H1 (cell line): ENCODE data around the gene CD58. TPM values are rescaled to one million over a fixed set of nuclear protein-coding genes. Genes with fewer than 3 reads are reported as not detected.

Experiments used
- CTCF ChIA-PET: fragments of 300-600 bp; sonication (Branson Sonifier 250); formaldehyde crosslinking; loops from one replicate; lab custom pipeline; 2021; ENCODE audit not compliant: partially characterized antibody; lab: Charles Lee
- POLR2A ChIA-PET: fragments of 300-600 bp; sonication (Branson Sonifier 250); formaldehyde crosslinking; loops from one replicate; lab custom pipeline; 2021; ENCODE audit warnings: inconsistent platforms; ENCODE audit not compliant: partially characterized antibody; lab: Charles Lee
- DNase-seq, 2 experiments: peaks; one replicate each; pipeline versions ENCODE4 v3.0.0 to v3.0.0-alpha.2; 2010 to 2022; ENCODE audit warnings: low spot score in 2 of 2, low read depth in 1 of 2, mixed read lengths in 1 of 2
- FAIRE-seq: peaks from 2 replicates; lab custom pipeline; 2011; peaks lifted over from hg19 to GRCh38; lab: Jason Lieb, UNC
- H2AFZ ChIP-seq: 2 replicates; pipeline ENCODE4 v1.8.1; 2012; ENCODE audit warnings: low read length, inconsistent platforms
- H2AK5ac ChIP-seq: 2 replicates; pipeline ENCODE4 v1.6.1; 2013; ENCODE audit warnings: low read depth, low read length
- H2BK120ac ChIP-seq: replicated peaks from 2 replicates; pipeline ENCODE3; 2013; ENCODE audit warnings: low read depth, low read length, inconsistent platforms
- H2BK12ac ChIP-seq: 2 replicates; pipeline ENCODE4 v1.6.1; 2013; ENCODE audit warnings: low read depth, low read length
- H2BK15ac ChIP-seq: 2 replicates; pipeline ENCODE4 v1.6.1; 2013; ENCODE audit warnings: low read length
- H2BK20ac ChIP-seq: 2 replicates; pipeline ENCODE4 v1.6.1; 2013; ENCODE audit warnings: low read length
- H2BK5ac ChIP-seq: 2 replicates; pipeline ENCODE4 v1.6.1; 2013; ENCODE audit warnings: low read depth, low read length
- H3K14ac ChIP-seq: 2 replicates; pipeline ENCODE4 v1.6.1; 2013; ENCODE audit warnings: inconsistent platforms; ENCODE audit not compliant: insufficient read length
- H3K18ac ChIP-seq: 2 replicates; pipeline ENCODE4 v1.6.1; 2013; ENCODE audit warnings: low read length; ENCODE audit errors: extremely low read depth
- H3K23ac ChIP-seq: 2 replicates; pipeline ENCODE4 v1.6.1; 2013; ENCODE audit warnings: inconsistent platforms; ENCODE audit not compliant: insufficient read length
- H3K23me2 ChIP-seq: 2 replicates; pipeline ENCODE4 v1.6.1; 2013; ENCODE audit warnings: low read depth, low read length
- H3K27ac ChIP-seq: 2 replicates; pipeline ENCODE4 v1.6.1; 2011; ENCODE audit warnings: low read depth, low read length, inconsistent platforms
- H3K27me3 ChIP-seq, 4 experiments: replicated peaks in 1 of 4; 1 replicate in 1 of 4; 2 replicates in 3 of 4; pipeline versions ENCODE4 v1.6.1 to v1.8.1; 2011 to 2013; ENCODE audit warnings: low read length in 3 of 4, mild to moderate bottlenecking in 3 of 4, inconsistent platforms in 2 of 4, mixed read lengths in 2 of 4, moderate library complexity in 1 of 4; ENCODE audit not compliant: control insufficient read depth in 3 of 4, insufficient read depth in 3 of 4; ENCODE audit errors: extremely low read depth in 1 of 4
- H3K36me3 ChIP-seq, 4 experiments: 2 replicates each; pipeline versions ENCODE4 v1.6.1 to v1.8.1; 2011 to 2013; ENCODE audit warnings: mild to moderate bottlenecking in 4 of 4, low read length in 3 of 4, moderate library complexity in 2 of 4, control low read depth in 1 of 4, inconsistent platforms in 1 of 4; ENCODE audit not compliant: insufficient read depth in 4 of 4, control insufficient read depth in 2 of 4
- H3K4ac ChIP-seq: replicated peaks from 2 replicates; pipeline ENCODE3; 2013; ENCODE audit warnings: low read length, low read depth, mixed read lengths, inconsistent platforms; ENCODE audit not compliant: insufficient read length
- H3K4me1 ChIP-seq, 4 experiments: replicated peaks in 1 of 4; 1 replicate in 1 of 4; 2 replicates in 3 of 4; pipeline versions ENCODE4 v1.6.1 to v1.8.1; 2011 to 2013; ENCODE audit warnings: low read length in 3 of 4, inconsistent platforms in 2 of 4, mixed read lengths in 1 of 4; ENCODE audit not compliant: insufficient read depth in 4 of 4, control insufficient read depth in 3 of 4
- H3K4me2 ChIP-seq, 2 experiments: 2 replicates each; pipeline versions ENCODE4 v1.6.1 to v1.8.1; 2011 to 2013; ENCODE audit warnings: low read depth in 2 of 2, low read length in 2 of 2, control low read depth in 1 of 2, inconsistent platforms in 1 of 2, mild to moderate bottlenecking in 1 of 2; ENCODE audit not compliant: insufficient read depth in 1 of 2
- H3K4me3 ChIP-seq, 4 experiments: fragments of 200-600, 300-600 bp in 1 of 4; sonication (generic), shearing (Covaris generic), sonication (Bioruptor Twin) in 1 of 4; 2 replicates each; pipeline versions ENCODE4 v1.5.1 to v1.8.1; 2011 to 2016; ENCODE audit warnings: low read length in 4 of 4, low read depth in 3 of 4, control low read depth in 2 of 4, inconsistent platforms in 2 of 4, mild to moderate bottlenecking in 2 of 4, mixed read lengths in 1 of 4, moderate library complexity in 1 of 4; ENCODE audit not compliant: insufficient read depth in 2 of 4; ENCODE audit errors: extremely low read depth in 1 of 4
- H3K56ac ChIP-seq: replicated peaks from 2 replicates; pipeline ENCODE3; 2013; ENCODE audit warnings: low read depth, mild to moderate bottlenecking, mixed read lengths, low read length, inconsistent platforms; ENCODE audit not compliant: insufficient read length
- H3K79me1 ChIP-seq: 2 replicates; pipeline ENCODE4 v1.6.1; 2013; ENCODE audit warnings: low read depth, low read length, control low read depth
- H3K79me2 ChIP-seq, 2 experiments: 2 replicates each; pipeline versions ENCODE4 v1.6.1 to v1.8.1; 2012 to 2013; ENCODE audit warnings: low read length in 2 of 2, mild to moderate bottlenecking in 2 of 2, inconsistent platforms in 1 of 2; ENCODE audit not compliant: insufficient read depth in 2 of 2, control insufficient read depth in 1 of 2
- H3K9ac ChIP-seq, 4 experiments: replicated peaks in 1 of 4; 1 replicate in 1 of 4; 2 replicates in 3 of 4; pipeline versions ENCODE4 v1.6.1 to v1.8.1; 2011 to 2013; ENCODE audit warnings: low read depth in 3 of 4, low read length in 3 of 4, control low read depth in 2 of 4, mild to moderate bottlenecking in 2 of 4, moderate library complexity in 2 of 4, inconsistent platforms in 1 of 4; ENCODE audit errors: extremely low read depth in 1 of 4
- H3K9me3 ChIP-seq, 2 experiments: 2 replicates each; pipeline versions ENCODE4 v1.6.1 to v1.8.1; 2012 to 2013; ENCODE audit warnings: mild to moderate bottlenecking in 2 of 2, moderate library complexity in 2 of 2, control low read depth in 1 of 2, inconsistent platforms in 1 of 2, low read depth in 1 of 2, low read length in 1 of 2, mixed read lengths in 1 of 2; ENCODE audit not compliant: insufficient read depth in 2 of 2
- H4K20me1 ChIP-seq, 2 experiments: replicated peaks in 1 of 2; 2 replicates each; pipeline versions ENCODE3 to v1.8.1; 2011 to 2013; ENCODE audit warnings: inconsistent platforms in 2 of 2, low read length in 2 of 2, mild to moderate bottlenecking in 1 of 2; ENCODE audit not compliant: insufficient read depth in 2 of 2, control insufficient read depth in 1 of 2
- H4K5ac ChIP-seq: 2 replicates; pipeline ENCODE4 v1.6.1; 2013; ENCODE audit warnings: low read length, low read depth, mixed read lengths, inconsistent platforms; ENCODE audit not compliant: insufficient read length
- H4K8ac ChIP-seq: 2 replicates; pipeline ENCODE4 v1.8.0; 2013; ENCODE audit warnings: mild to moderate bottlenecking, moderate library complexity, low read length, inconsistent platforms; ENCODE audit not compliant: insufficient read depth; ENCODE audit errors: extremely low read depth
- H4K91ac ChIP-seq: replicated peaks from 2 replicates; pipeline ENCODE3; 2013; ENCODE audit warnings: low read length, mixed read lengths, inconsistent platforms; ENCODE audit not compliant: insufficient read length
- BRCA1 ChIP-seq: IDR thresholded peaks from 2 replicates; pipeline ENCODE4 v1.6.1; 2012; ENCODE audit warnings: low read depth, low read length, improper control_type of control experiment
- CBX5 ChIP-seq: fragments of 300-800, 300-1000 bp; sonication (generic); IDR thresholded peaks from 2 replicates; pipeline ENCODE4 v1.7.1; 2016; ENCODE audit warnings: antibody characterized with exemption, low read length, low read depth
- E2F6 ChIP-seq: IDR thresholded peaks from 2 replicates; pipeline ENCODE4 v1.6.1; 2012; ENCODE audit warnings: inconsistent platforms
- PHF8 ChIP-seq: fragments of 200-600 bp; sonication (generic); conservative IDR thresholded peaks from 2 replicates; pipeline ENCODE4 v1.7.1; 2012; ENCODE audit warnings: low read depth, mild to moderate bottlenecking, inconsistent platforms, low read length, moderate library complexity
- POLR2AphosphoS5 ChIP-seq: IDR thresholded peaks from 2 replicates; pipeline ENCODE4 v1.6.1; 2011; ENCODE audit warnings: low read depth, low read length
- RFX5 ChIP-seq: IDR thresholded peaks from 2 replicates; pipeline ENCODE4 v1.6.1; 2011; ENCODE audit warnings: low read depth, low read length, improper control_type of control experiment, borderline replicate concordance
- SP2 ChIP-seq: IDR thresholded peaks from 2 replicates; pipeline ENCODE4 v1.6.1; 2012; ENCODE audit warnings: mild to moderate bottlenecking, low read length, inconsistent platforms
- SP4 ChIP-seq: IDR thresholded peaks from 2 replicates; pipeline ENCODE4 v1.6.1; 2012; ENCODE audit warnings: low read length, inconsistent platforms
- SRF ChIP-seq: IDR thresholded peaks from 2 replicates; pipeline ENCODE4 v1.6.1; 2011; ENCODE audit warnings: mild to moderate bottlenecking, low read depth, low read length, moderate library complexity
- TAF7 ChIP-seq: optimal IDR thresholded peaks from 2 replicates; pipeline ENCODE3; 2011; ENCODE audit warnings: low read depth, mild to moderate bottlenecking, inconsistent platforms, low read length, moderate library complexity, borderline replicate concordance
- USF2 ChIP-seq: IDR thresholded peaks from 2 replicates; pipeline ENCODE4 v1.6.1; 2011; ENCODE audit warnings: low read length, improper control_type of control experiment
- YY1 ChIP-seq: IDR thresholded peaks from 2 replicates; pipeline ENCODE4 v1.6.1; 2011; ENCODE audit warnings: low read depth, mild to moderate bottlenecking, low read length
- WGBS, 2 experiments: shearing (Covaris generic) in 1 of 2; methylation state at CpG; one replicate each; pipeline versions ENCODE4 v1.1.6 to v1.1.7; 2013 to 2015; ENCODE audit warnings: low lambda C conversion rate in 2 of 2, mixed read lengths in 2 of 2, inconsistent platforms in 1 of 2, low coverage in 1 of 2, missing lambda C conversion rate in 1 of 2; ENCODE audit not compliant: insufficient replicate concordance in 2 of 2, insufficient coverage in 1 of 2, insufficient read length in 1 of 2; ENCODE audit errors: extremely low coverage in 1 of 2, missing lambda C conversion rate in 1 of 2; 5-methylcytosine and 5-hydroxymethylcytosine counted together
- polyA plus RNA-seq, 7 experiments: library from polyadenylated mRNA; depleted of rRNA in 3 of 7; stranded (reverse) in 5 of 7; unstranded in 2 of 7; fragments of >200 nt in 5 of 7; fragments of 200-250 nt in 2 of 7; gene quantifications; 1 replicate in 5 of 7; 2 replicates in 1 of 7; 4 replicates in 1 of 7; pipeline versions ENCODE4 v1.2.1 to v1.2.3, GENCODE V29; 2011 to 2013; ENCODE audit warnings: missing spikeins in 2 of 7, mixed read lengths in 2 of 7
- total RNA-seq: library from RNA; stranded (reverse); fragmentation: NEBNext Ultra II Directional; extraction: Animal tissue kit (Norgen Biotek cat#: 25700); gene quantifications from 2 replicates; pipeline ENCODE4 v1.2.1, GENCODE V29; 2021

Gene CD58
- total and polyA plus RNA-seq, 2 of the 8 experiments (the other 6 are each of a cell fraction or from before 2014, with no cell fraction given) = 5.3 to 5.5 TPM

GRCh38 chr1:116573431-116574095 lies 2.7 kb upstream of the CD58 start:
- Histone ChIP-seq H4K91ac (no peak overlapping the region), H3K14ac (no peak overlapping the region), H2BK5ac (no peak overlapping the region), H2AFZ (no peak overlapping the region), H4K5ac (no peak overlapping the region), H3K9me3 (no peaks in the 10 kb centered on the region), H2BK12ac (no peak overlapping the region), H3K79me1 (no peaks in the 10 kb centered on the region; the same call in 1 of the 2 replicates), H3K4me2 (no peak overlapping the region), H4K8ac (no peak overlapping the region), H3K4me3 (no peak overlapping the region), H3K9ac (no peak overlapping the region), H3K23me2 (peaks cover 9% of the 10 kb centered on the region; the same call in 1 of the 2 replicates), H2BK20ac (no peak overlapping the region), H4K20me1 (no peaks in the 10 kb centered on the region), H2BK15ac (no peak overlapping the region), H2BK120ac (no peak overlapping the region), H3K36me3 (no peaks in the 10 kb centered on the region; a peak in 2 of 8 replicates), H3K4ac (no peak overlapping the region), H3K23ac (no peak overlapping the region), H3K27me3 (peaks cover 0 to 4% (median 0%) of the 10 kb centered on the region in 4 experiments; a peak in 1 of 7 replicates), H3K56ac (no peak overlapping the region), H3K18ac (no peak overlapping the region), H3K27ac (no peak overlapping the region), H3K79me2 (no peaks in the 10 kb centered on the region), H2AK5ac (no peak overlapping the region), H3K4me1 (peaks cover 0 to 19% (median 7%) of the 10 kb centered on the region in 4 experiments; a peak in 5 of 7 replicates)
- 88% methylated on average over 7 of the region's 7 CpGs; no CpG with 5 or more reads in 1 of the 2 experiments for whole genome bisulfite sequencing, 2 experiments
- FAIRE-seq = no peak
- ChIA-PET CTCF (interaction anchor here (0.6 to 5.6 kb wide), 16 partner anchors 11 to 481 kb away, joined by 3 to 46 read pairs (median 4); no protein-coding TSS in a partner anchor), POLR2A (no interaction called here)
- DNase-seq = no peak
- TF ChIP-seq BRCA1 (no peak), CBX5 (no peak), SP2 (no peak), E2F6 (no peak), RFX5 (no peak), SP4 (no peak), USF2 (no peak), YY1 (no peak), SRF (no peak), TAF7 (no peak), PHF8 (no peak), POLR2AphosphoS5 (no peak)
